OCI-LY7 (cell line): ENCODE data around the gene EDN1. TPM values are rescaled to one million over a fixed set of nuclear protein-coding genes. Genes with fewer than 3 reads are reported as not detected.

Source experiments
- BruUV-seq: library from RNA; stranded (reverse); fragments of 400-500 nt; replicated peaks from 2 replicates; lab custom pipeline; 2021; lab: Mats Ljungman, UMichigan
- CTCF ChIA-PET: fragments of 300-600 bp; sonication (Branson Sonifier 250); formaldehyde crosslinking; loops from one replicate; lab custom pipeline; 2022; ENCODE audit warnings: antibody characterized with exemption; ENCODE audit not compliant: unreplicated experiment; lab: Charles Lee
- POLR2A ChIA-PET: fragments of 300-600 bp; sonication (Branson Sonifier 250); formaldehyde crosslinking; loops from one replicate; lab custom pipeline; 2022; ENCODE audit warnings: antibody characterized with exemption; lab: Charles Lee
- DNase-seq: peaks from one replicate; pipeline ENCODE4 v3.0.0-alpha.2; 2015; ENCODE audit warnings: low spot score
- H2AFZ ChIP-seq: fragments of 200-600 bp; sonication (generic), shearing (Covaris generic); 2 replicates; pipeline ENCODE4 v1.6.1; 2014; ENCODE audit warnings: mild to moderate bottlenecking, antibody characterized with exemption, low read length, moderate library complexity
- H3K27ac ChIP-seq: fragments of 200-600 bp; sonication (generic); 2 replicates; pipeline ENCODE4 v1.5.1; 2014; ENCODE audit warnings: mixed run types, low read depth, mild to moderate bottlenecking, moderate library complexity, low read length, inconsistent platforms; ENCODE audit not compliant: poor library complexity, severe bottlenecking
- H3K36me3 ChIP-seq: fragments of 200-600 bp; sonication (generic); 2 replicates; pipeline ENCODE4 v1.6.1; 2014; ENCODE audit warnings: mild to moderate bottlenecking, antibody characterized with exemption, low read length, moderate library complexity, mixed read lengths; ENCODE audit not compliant: insufficient read depth
- H3K4me1 ChIP-seq: fragments of 200-600 bp; sonication (generic); 2 replicates; pipeline ENCODE4 v1.5.1; 2014; ENCODE audit warnings: mild to moderate bottlenecking, low read length; ENCODE audit not compliant: insufficient read depth, poor library complexity, severe bottlenecking
- H3K4me2 ChIP-seq: fragments of 200-600 bp; sonication (generic); 2 replicates; pipeline ENCODE4 v1.6.1; 2014; ENCODE audit warnings: mild to moderate bottlenecking, low read length
- H3K4me3 ChIP-seq: fragments of 200-600 bp; sonication (generic); 2 replicates; pipeline ENCODE4 v1.5.1; 2014; ENCODE audit warnings: mild to moderate bottlenecking, low read depth, low read length; ENCODE audit not compliant: poor library complexity, severe bottlenecking
- H3K79me2 ChIP-seq: fragments of 200-600 bp; sonication (generic); 2 replicates; pipeline ENCODE4 v1.6.1; 2016; ENCODE audit warnings: low read depth, mild to moderate bottlenecking, low read length, moderate library complexity, mixed read lengths; ENCODE audit not compliant: insufficient read depth
- H3K9me2 ChIP-seq: fragments of 200-600 bp; sonication (generic); 2 replicates; pipeline ENCODE4 v1.6.1; 2016; ENCODE audit warnings: mild to moderate bottlenecking, low read length, mixed read lengths; ENCODE audit not compliant: insufficient read depth
- H3K9me3 ChIP-seq: fragments of 200-600 bp; sonication (generic); 2 replicates; pipeline ENCODE4 v1.6.1; 2014; ENCODE audit warnings: mild to moderate bottlenecking, mixed run types, low read length, mixed read lengths
- H4K20me1 ChIP-seq: fragments of 200-600 bp; sonication (generic); 2 replicates; pipeline ENCODE4 v1.6.1; 2014; ENCODE audit warnings: mild to moderate bottlenecking, antibody characterized with exemption, low read length, moderate library complexity, mixed read lengths; ENCODE audit not compliant: insufficient read depth
- EZH2phosphoT487 ChIP-seq: fragments of 200-600 bp; sonication (generic); IDR thresholded peaks from 2 replicates; pipeline ENCODE4 v1.6.1; 2018; ENCODE audit warnings: low read depth, borderline replicate concordance, mild to moderate bottlenecking, mixed run types, antibody characterized with exemption, low read length, moderate library complexity, mixed read lengths
- intact Hi-C: fragments of 100-400 bp; cut with micrococcal nuclease; formaldehyde crosslinking; loops from one replicate; pipeline ENCODE4 v1.10.0; 2022; ENCODE audit not compliant: unreplicated experiment
- total RNA-seq, 2 experiments: library from RNA; depleted of rRNA in 1 of 2; stranded (reverse); fragments of >200 nt in 1 of 2; shearing (Covaris generic) in 1 of 2; gene quantifications; 2 replicates each; pipeline ENCODE4 v1.2.3, GENCODE V29; 2014 to 2022
- TF ChIP-seq, protein P1 (sequence below): fragments of 200-600 bp; sonication (generic); conservative IDR thresholded peaks from 2 replicates; pipeline ENCODE4 v1.5.1; 2014; ENCODE audit warnings: mild to moderate bottlenecking, antibody characterized with exemption, low read length, moderate library complexity, mixed read lengths

EDN1 gene
- total RNA-seq, 2 experiments from 2014 or later: not detected

DNA sequence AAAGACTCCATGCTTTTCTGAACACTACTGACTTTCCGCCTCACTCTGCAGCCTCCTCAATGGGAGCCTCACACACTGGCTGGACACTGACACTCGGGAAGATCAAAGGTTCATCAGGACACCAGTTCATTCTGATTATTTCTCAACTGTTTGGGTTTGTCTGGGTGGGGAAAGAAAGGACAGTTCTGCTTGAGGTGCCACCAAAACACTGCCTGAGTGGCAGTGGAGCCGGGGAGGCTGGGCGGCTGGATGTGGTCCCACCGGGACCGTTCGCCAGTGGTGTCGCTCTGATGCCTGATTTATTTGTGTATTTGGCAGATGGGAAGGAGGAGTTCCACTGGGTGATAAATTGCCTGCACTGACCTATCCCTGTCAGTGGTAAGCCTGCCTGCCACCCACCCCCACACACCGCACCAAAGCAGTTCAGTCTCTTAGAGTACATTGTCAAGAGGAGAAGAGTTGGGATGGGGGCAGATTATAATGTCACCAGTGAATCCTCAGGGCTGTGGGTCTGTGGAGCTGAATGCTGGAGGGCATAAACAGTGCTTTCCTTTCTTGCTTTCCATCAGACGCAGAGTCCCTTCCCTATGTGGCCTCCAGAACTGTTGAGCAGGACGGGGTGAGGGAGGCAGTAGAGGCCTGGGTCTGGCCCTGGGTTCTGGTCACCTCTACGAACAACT is 49.8 kb downstream of the EDN1 start:
- H3K9me3 ChIP-seq: no peaks in the 10 kb centered on the region
- H3K4me3 ChIP-seq: no peak overlapping the region
- DNase-seq: no peak
- ChIA-PET CTCF (no interaction called here), POLR2A (no interaction called here)
- intact Hi-C loops: no loop called here
- H2AFZ ChIP-seq: no peak overlapping the region
- H3K27ac ChIP-seq: no peak overlapping the region
- H3K36me3 ChIP-seq: no peaks in the 10 kb centered on the region
- no TSS peak for BruUV-seq
- TF ChIP-seq EZH2phosphoT487: no peak
- TF ChIP-seq, protein P1, sequence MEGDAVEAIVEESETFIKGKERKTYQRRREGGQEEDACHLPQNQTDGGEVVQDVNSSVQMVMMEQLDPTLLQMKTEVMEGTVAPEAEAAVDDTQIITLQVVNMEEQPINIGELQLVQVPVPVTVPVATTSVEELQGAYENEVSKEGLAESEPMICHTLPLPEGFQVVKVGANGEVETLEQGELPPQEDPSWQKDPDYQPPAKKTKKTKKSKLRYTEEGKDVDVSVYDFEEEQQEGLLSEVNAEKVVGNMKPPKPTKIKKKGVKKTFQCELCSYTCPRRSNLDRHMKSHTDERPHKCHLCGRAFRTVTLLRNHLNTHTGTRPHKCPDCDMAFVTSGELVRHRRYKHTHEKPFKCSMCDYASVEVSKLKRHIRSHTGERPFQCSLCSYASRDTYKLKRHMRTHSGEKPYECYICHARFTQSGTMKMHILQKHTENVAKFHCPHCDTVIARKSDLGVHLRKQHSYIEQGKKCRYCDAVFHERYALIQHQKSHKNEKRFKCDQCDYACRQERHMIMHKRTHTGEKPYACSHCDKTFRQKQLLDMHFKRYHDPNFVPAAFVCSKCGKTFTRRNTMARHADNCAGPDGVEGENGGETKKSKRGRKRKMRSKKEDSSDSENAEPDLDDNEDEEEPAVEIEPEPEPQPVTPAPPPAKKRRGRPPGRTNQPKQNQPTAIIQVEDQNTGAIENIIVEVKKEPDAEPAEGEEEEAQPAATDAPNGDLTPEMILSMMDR: no peak
- no peaks in the 10 kb centered on the region for H3K79me2 ChIP-seq
- no peaks in the 10 kb centered on the region for H4K20me1 ChIP-seq
- H3K9me2 ChIP-seq: no peaks in the 10 kb centered on the region
- peaks cover 1% of the 10 kb centered on the region for H3K4me1 ChIP-seq
- H3K4me2 ChIP-seq: no peak overlapping the region

DNA sequence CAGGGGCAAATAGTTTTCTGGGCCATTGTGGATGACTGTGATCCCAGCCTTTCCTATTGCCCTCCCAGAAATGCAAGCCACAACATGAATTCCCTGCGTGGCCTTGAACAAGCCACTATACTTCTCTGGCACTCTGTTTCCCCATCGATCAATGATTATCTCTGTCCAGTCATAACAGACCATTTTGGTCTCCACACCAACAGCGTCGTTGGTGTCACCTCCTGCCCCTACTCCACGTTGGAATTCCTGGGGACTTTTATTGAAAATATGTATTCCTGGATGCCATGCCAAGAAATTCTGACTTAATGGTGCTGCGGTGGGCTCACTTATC is 50.3 kb downstream of the EDN1 start:
- no peaks in the 10 kb centered on the region for H3K79me2 ChIP-seq
- no peak for DNase-seq
- H3K9me3 ChIP-seq: no peaks in the 10 kb centered on the region
- no peak overlapping the region for H3K27ac ChIP-seq
- POLR2A ChIA-PET: no interaction called here
- H3K4me2 ChIP-seq: no peak overlapping the region
- intact Hi-C loops: no loop called here
- no peak overlapping the region for H2AFZ ChIP-seq
- H3K4me1 ChIP-seq: peaks cover 5% of the 10 kb centered on the region
- no peak for TF ChIP-seq EZH2phosphoT487
- TF ChIP-seq, protein P1: no peak
- H3K36me3 ChIP-seq: no peaks in the 10 kb centered on the region
- BruUV-seq: no TSS peak
- no peaks in the 10 kb centered on the region for H4K20me1 ChIP-seq
- H3K4me3 ChIP-seq: no peak overlapping the region
- CTCF ChIA-PET: no interaction called here
- H3K9me2 ChIP-seq: no peaks in the 10 kb centered on the region

DNA sequence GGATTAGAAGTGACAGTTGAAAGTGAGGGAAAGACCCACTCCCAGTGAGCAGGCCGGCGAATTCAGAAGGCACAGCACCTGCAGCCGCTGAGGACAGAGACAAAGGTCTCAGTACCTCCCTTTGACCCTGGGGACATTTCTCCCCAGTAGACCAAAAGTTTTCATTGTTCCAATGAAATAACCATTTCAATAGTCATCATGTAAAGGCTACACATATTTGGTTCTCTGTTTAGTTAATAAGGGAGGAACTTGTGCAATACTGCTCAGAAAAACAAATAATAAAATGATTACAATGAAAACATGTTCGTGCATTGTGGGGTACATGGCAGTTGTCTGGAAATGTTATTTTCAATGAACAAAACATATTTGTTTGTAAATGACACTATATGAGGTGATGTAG is 52.5 kb downstream of the EDN1 start:
- ChIA-PET CTCF (no interaction called here), POLR2A (no interaction called here)
- TF ChIP-seq EZH2phosphoT487: no peak
- TF ChIP-seq, protein P1: no peak
- BruUV-seq: no TSS peak
- intact Hi-C loops: no loop called here
- Histone ChIP-seq H4K20me1 (no peaks in the 10 kb centered on the region), H3K4me1 (peaks cover 5% of the 10 kb centered on the region), H2AFZ (no peak overlapping the region), H3K27ac (no peak overlapping the region), H3K9me3 (no peaks in the 10 kb centered on the region), H3K79me2 (no peaks in the 10 kb centered on the region), H3K9me2 (no peaks in the 10 kb centered on the region), H3K4me3 (no peak overlapping the region), H3K36me3 (no peaks in the 10 kb centered on the region), H3K4me2 (no peak overlapping the region)
- no peak for DNase-seq
